Right renal pelvis (tissue), 4 donors: ENCODE measurements around the gene SIRPA. TPM values are rescaled to one million over a fixed set of nuclear protein-coding genes. Genes with fewer than 3 reads are reported as not detected.

Experiments
- DNase-seq, 4 donors: peaks; one replicate each; pipeline ENCODE4 v3.0.0-alpha.2; 2013; ENCODE audit warnings: low read depth in 4 of 4, low spot score in 3 of 4, missing footprints in 1 of 4
- polyA plus RNA-seq, 4 donors: library from polyadenylated mRNA; unstranded; fragments of 120-200 nt; gene quantifications; one replicate each; pipeline ENCODE4 v1.2.1, GENCODE V29; 2013; ENCODE audit not compliant: insufficient read length in 4 of 4

Gene SIRPA
- polyA plus RNA-seq, 4 donors, result 29.0 to 32.5 (median 29.9) TPM

DNA sequence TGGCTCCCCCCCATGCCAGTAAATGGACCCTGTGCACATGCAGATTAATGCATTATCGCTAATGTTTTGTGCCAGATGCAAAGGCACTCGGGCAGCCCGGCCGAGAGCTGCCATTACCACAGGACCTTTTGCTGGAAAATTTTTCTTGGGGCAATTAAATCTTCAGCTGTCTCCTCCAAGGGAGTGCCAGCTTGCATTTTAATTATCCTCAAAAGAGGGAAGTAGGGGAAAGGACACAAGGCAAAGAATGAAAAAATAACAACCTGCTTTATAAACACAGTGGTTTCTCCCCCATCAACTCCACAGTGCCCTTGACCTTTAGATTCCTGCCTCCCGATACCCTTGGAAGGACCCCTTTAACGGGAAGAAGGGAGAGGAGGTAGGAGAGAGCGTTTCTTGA is 50.5 kb downstream of the SIRPA start:
- DNase-seq, result no peak

DNA sequence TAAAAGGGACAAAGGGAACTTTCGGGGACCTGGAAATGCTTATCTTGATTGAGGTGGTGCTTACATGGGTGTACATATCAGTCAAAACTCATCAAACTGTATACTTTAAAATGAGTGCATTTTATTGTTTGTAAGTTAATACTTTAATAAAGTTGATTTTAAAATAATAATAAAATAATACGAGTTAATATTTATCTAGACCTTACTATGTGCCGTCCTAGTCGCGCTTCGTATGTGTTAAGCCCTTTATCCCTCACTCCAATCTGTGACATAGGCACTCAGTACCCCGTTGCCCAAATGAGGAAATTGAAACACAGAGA is 51.2 kb downstream of the SIRPA start:
- no peak for DNase-seq

DNA sequence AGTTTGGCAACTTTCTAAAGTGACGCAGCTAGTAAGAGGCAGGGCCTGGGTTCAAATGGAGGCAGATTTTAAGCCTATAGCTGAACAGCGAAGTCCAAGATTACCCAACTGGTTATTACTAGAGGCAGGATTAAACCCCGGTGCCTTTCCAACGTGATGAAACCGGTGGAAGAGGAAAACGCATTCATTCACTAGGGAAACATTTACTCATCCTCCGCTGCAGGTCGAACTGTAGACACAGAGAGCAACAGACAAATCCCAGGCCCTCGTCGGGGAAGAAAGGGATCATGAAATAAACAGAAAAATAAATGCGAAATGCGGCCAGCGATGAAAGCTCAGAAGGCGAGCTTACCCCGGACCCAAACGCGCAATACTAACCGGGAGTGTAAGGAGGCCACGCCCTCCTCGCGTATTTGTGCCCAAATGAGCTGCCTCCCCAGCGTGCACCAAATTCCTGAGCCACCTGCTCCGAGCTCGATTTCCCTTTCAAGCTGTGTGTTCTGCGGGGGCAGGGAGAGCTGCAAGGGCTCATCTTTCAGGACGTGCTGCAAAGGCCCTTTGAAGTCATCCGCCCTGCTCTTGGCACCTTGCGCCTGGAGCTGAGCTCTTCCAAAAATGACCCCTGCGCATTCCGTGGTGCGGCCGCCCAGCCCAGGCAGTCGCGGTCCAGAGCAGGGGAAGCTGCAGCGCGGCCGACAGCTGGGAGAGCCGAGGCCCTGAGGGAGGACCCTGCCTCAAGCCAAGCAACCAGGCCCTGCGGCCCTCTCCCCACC is 51.7 kb downstream of the SIRPA start:
- DNase-seq, result peak; percentile 40 to 65 (median 48)

DNA sequence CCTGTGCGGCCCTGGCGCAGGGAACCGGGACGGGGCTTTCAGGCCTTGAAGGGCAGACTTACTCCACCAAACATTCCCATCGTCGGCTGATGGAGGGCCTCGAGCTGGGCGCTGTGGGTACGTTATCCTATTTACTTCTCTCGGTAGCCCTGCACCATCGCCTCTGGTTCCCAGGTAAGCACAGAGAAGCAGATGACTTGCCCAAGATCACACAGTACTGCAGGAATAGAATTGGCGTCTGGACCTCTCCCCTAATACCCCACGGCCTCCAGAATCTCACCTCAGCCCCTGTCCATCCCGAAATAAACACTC is 52.3 kb downstream of the SIRPA start:
- no peak for DNase-seq

DNA sequence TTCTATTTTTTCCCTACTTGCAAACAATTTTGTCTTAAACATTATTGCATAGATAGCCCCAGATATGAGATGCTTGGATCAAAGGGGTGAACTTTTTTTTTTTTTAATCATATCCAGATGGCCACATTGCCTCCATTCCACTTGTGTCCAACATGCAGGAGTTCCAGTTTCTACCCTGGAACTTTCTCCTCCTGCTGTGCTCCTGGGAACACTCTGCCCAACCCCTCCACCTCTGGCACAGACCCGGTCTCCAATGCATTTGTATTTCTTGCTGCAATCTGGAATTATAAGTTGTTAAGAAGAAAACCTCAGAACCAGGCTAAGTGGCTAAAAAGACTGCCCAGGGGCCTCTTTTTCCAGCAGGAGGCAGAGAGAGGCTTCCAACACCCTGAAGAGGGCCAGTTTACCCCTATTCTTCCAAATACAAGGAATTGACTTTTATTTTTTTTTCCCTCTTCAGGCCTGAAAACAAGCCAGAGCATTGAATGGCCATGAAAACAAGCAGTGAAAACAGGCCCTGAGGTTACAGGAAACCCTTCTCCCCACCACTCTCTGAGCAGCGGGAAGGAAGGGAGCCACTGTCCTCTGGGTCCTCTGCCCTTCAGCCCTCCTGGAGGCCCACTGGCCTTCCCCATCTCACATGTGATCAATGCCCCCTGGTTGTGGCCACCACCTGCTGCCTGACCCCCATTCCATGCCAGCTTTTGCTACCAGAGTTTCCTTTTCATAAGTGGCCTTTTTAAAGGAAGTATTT is 54.3 kb downstream of the SIRPA start:
- DNase-seq, result no peak

DNA sequence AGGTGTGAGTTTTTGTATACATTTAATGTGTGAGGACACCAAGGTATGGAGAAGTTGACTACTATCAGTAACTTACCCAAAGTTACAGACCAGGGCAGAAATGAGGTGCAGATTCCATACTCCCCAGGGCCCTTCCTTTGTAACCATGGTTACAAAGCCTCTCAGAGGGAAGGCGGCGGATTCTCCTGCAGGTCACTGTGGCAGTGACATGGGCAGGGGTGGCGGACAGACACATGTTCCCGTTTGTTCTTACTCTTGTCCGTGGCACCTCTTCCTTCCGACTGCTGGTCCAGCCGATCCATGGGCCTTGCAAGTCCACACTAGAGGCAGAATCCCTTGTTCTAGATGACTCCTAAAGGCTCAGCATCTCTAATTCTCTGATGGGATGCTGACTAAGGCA is 55.6 kb downstream of the SIRPA start:
- DNase-seq, result no peak

DNA sequence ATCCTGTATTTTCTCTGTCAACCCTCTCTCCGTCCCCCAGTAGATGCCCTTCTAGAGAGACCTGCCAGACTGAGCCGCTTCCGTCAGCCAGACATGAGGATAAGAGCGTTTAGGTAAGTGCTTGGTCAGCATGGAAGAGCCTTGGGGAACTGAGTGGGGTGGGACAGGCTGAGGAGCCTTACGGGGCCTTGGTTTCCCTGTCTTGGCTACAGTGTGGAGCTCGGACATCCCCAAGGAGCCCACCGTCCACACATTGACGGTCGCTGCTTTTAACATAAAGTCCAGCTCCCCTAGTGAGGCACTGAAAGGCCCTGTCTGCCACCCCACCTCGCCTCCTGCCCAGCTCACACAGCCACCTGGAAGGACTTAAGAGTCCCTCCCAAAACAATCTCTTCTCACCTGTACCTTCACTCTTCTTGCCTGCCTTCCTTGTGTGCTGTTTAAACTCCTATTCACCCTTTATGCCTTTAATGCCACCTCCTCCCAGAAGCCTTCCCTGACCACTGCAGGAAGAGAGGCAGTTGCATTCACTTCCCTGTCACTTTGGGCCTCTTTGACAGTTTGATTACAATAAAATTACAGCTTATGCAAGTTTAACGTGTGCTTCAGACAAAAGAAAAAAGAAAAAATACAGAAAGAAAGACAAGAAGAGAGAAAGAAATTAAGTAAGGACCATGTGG is 56.4 kb downstream of the SIRPA start:
- DNase-seq, result no peak

DNA sequence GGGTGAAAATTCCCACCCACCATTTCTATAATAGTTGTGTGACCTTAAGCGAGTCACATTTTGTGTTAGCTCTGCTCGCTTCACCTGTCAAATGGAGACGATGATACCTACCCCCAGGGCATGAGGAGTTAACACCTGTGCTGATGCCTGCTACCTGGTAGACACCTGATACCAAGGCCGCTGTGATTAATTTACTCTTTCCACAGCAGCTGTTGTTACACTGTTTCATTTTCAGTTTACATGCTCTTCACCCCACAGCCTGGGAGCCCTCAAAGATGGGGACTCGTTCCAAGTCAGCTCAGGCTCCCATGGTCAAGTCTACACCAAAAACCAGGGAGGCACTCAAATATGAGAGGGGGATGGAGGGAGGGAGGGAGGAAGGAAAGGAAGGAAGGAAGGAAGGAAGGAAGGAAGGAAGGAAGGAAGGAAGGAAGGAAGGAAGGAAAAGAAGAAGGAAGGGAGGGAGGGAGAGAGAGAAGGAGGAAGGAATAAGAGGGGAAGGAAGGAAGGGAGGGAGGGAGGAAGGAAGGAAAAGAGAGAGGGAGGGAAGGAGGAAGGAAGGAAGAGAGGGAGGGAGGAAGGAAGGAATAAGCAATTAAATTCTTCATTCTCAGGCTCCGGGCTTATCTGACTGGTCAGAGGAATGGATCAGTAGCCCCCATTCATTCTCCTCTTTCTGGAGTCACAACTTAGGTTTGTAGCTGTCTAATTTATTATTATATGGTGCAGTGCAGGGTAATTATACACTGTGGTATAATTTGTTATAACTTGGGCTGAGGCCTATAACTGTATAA is 57.7 kb downstream of the SIRPA start:
- no peak for DNase-seq

DNA sequence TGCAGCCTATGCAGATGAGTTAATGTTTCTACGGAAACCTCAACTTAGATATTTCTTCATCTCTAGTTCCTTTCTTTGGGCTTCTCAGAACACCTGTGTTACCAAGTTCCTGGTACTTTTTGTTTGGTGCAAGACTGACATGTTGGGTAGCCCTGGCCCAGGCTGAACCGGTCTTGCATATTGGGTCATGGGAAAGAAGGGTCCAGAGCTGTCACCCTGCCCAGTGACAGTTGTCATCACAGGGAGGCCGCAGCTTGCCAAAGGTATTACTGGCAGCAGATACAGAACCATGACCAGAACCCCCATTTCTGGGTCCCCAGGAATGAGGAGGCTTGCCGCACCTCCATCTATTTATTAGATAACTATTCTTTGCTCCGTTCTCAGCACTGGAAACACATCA is 58.4 kb downstream of the SIRPA start:
- DNase-seq, result no peak

DNA sequence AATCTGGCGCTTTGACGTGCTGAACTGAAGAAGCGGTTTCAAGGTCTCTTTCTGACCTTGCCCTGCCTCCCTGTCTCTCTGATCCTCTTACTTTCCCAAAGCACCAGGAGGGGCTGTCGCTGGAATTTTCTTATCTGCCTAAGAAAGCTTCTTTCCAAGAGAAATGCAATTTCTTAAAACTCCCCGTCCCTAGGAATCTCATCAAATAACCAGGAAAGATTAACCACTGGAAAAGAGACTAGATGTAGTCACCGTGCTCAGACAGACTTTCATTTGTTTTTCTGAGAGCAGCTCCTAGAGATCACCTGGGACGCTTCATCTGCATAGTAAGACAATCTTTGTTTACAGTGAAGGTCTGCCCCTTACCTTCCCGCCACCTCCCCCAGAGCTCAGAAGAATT is 60.0 kb downstream of the SIRPA start:
- DNase-seq, result no peak

DNA sequence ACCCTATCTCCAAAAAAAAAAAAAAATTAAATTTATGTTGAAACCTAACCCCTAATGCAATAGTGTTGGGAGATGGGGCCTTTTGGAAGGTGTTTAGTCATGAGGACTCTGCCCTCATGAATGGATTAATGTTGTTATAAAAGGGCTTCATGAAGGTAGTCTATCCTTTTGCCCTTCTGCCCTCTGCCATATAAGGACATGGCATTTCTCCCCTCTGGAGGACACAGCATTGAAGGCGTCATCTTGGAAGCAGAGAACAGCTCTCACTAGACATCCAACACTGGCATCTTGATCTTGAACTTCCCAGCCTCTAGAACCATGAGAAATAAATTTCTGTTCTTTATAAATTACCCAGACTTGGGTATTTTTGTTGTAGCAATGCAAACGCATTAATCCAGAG is 63.2 kb downstream of the SIRPA start:
- DNase-seq, result no peak

DNA sequence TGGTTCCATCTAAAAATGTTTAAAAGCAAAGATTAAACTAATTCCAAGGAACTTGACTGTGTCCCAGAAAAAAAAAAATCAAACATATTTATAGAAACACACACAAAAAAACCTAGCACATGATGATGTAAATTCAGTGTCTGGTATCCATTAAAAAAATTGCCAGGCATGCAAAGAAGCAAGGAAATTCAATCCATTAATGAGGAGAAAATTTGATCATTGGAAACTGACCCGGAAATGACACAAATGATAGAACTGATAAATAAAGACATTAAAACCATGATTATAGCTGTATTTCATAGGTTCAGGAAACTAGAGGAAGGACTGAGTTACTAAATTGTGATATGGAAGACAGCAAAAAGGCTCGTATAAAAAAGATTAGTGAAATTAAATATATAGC is 63.9 kb downstream of the SIRPA start:
- DNase-seq, result no peak

DNA sequence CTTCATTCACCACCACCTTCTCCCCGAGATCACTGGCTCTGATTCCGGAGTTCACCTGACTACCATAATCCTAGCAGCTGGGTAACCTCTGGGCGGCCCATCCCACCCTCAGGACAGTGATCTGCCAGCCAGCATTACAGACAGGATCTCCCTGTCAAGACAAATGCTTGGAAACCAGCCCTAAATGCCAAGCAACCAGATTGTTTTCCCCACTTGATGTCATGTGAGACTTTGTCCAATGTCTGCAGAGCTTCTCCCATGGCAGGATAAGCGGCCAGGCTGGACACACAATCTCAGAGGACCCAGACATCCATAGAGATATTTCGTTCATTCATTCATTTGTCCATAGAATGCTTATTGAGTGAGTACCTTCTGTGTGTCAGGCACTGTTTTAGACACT is 66.2 kb downstream of the SIRPA start:
- DNase-seq, result no peak

DNA sequence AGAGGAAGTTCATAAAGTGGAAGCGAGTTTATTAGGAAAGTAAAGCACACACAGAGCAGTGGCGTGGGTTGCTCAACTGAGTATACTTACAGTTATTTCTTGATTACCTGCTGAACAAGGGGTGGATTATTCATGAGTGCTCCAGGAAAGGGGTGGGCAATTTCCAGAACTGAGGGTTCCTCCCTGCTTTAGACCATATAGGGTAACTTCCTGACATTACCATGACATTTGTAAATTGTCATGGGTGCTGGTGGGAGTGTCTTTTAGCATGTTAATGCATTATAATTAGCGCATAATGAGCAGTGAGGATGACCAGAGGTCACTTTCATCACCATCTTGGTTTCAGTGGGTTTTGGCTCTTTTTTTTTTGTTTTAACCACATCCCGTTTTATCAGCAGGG is 68.9 kb downstream of the SIRPA start:
- no peak for DNase-seq

DNA sequence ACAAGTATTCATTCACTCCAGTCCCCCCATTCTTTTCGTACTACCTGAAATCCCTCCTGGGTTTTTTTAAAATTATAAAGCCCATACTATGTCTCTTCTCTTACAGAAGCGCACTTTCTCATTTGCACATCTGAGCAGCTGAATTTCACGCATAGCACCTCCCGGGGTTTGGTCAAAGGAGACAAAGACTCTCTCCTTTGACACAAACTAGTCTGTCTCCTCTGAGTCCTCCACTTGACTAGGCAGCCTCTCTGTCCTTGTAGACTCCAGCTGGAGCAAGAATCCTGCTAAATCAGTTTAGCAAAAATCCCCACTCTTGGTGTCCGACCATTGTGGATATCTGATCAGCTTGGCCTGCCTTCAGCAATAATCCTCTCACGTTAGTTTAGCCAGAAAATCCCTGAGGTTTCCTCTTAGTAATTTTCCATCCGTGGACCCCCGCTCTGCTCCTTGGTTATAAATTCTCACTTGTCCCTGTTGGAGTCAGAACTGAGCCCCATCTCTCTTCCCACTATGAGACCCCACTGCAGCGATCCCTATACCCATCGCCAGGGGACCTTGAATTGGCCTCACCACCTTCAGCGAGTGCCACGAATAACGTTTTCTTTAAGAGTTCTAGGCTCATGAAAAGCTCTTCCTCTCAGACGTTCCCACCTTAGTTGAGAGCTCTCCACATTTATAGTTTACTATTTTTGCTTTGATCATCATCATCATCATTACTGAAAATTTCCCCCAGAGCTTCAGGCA is 69.6 kb downstream of the SIRPA start:
- DNase-seq, result no peak

DNA sequence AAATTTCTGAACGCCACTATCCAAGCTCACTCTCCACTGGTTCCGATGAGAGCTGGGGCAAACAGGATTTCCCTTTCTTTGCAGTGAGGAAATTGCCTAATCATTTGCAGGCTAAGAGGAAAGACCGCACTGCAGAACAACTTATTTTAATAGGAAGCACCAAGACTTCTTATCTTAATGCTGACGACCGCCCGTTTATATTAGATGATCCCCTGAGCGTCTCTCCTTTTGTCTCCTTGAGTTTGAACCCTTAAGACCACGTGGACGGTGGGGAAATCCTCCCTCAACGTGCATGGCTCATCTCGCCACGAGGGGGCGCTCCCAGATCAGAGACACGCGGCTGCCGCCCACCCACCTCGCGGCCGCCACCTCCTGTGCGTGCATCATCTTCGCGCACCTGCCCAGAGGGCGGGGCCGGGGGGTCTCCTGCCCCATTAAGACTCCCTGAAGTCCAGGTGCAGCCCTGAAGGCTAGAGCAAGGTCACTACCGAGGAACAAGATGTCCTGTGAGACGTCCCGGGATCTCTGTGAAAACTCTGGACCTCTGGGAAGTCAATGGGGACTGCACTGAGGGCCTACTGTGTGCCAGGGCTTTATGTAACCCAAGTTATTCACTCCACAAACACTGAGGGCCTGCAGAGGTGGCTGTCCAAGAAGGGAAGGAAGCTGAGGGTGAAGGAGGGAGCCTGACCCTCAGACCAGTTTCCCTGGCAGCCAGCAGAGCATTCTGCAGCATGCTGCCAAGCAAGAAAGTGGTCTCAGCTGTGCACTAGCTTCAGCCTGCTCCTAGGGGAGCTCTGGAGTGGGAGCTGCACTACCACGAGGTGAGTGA is 70.5 kb downstream of the SIRPA start:
- peak; percentile 37 to 51 (median 48) for DNase-seq

DNA sequence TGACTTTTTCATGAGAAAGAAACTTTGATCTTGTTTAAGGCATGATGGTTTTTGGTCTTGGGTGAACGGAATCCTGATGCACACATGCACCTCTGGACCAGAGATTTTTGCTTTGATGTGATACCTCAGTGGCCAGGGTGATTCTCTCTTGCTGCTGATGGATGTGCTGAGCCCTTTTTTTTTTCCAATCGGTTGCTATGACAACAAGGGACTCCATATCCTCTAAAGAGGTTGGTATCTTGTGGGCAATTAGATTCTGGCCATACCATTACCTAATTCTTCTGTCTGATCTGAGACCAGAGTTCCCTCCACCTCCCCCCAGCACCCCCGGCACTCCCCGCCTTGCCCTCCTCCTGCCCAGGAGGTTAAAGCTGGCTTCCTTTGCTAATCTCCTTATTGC is 73.8 kb downstream of the SIRPA start:
- no peak for DNase-seq

DNA sequence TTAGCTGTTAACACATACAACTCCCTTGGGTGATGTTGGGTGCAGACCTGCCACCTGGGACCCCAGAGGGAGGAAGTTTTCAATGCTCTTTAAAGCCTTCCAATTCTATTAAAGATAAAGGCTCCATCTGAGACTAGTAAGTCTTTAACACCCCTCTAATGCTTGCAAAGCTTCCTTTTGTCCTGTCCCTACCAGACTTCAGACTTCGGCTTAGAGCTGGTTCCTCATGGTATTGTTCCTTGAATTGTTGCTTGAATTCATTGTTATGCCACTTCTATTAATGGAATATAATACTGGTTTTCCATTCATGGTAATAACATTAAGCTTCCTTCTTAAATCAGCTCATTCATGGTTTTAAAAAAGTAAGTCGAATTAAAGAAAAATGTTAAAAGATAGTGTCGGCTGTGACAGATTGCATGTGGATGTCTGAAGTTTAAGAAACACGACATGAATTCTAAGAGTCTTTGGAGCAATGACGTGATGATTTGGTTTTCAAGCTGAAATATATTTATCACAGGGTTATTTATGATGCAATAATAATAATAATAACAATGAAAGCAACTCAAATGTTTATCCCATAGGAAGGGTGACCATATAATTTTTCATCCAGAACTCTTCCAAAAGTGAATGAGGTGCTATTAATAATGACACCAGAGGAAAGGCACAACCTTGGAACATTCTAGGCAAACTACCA is 76.8 kb downstream of the SIRPA start:
- DNase-seq, result no peak
